Measurements from ENCODE around the gene PPDPF.

The PPDPF gene

GRCh38 chr20:63562461-63563224 lies 42.1 kb downstream of the PPDPF start:
- H3K9me3 ChIP-seq (ENCODE audit: control insufficient read depth, low read length), result no peaks in the 10 kb centered on the region

GRCh38 chr20:63563225-63563935 lies 42.8 kb downstream of the PPDPF start:
- H3K36me3 ChIP-seq (ENCODE audit: control insufficient read depth, insufficient read depth, low read length), result peaks cover 16% of the 10 kb centered on the region
- H3K27ac ChIP-seq (ENCODE audit: low read depth, low read length, severe bottlenecking), result no peak overlapping the region
- no peak overlapping the region for H3K4me3 ChIP-seq (ENCODE audit: extremely low read depth, insufficient read depth, low read length, poor library complexity, severe bottlenecking)
- WGBS, 2 experiments (ENCODE audit: insufficient coverage in 2 of 2), result 94 to 96% methylated on average over 52 of the region's 55 CpGs
- H3K4me1 ChIP-seq (ENCODE audit: control insufficient read depth, insufficient read depth, low read length, poor library complexity, severe bottlenecking), result no peaks in the 10 kb centered on the region
- no peaks in the 10 kb centered on the region for H3K9me3 ChIP-seq (ENCODE audit: control insufficient read depth, low read length)

More at GRCh38 chr20:63562461-63563224, 42.1 kb downstream of the PPDPF start:
- H3K4me1 ChIP-seq (ENCODE audit: control insufficient read depth, insufficient read depth, low read length, poor library complexity, severe bottlenecking), result no peaks in the 10 kb centered on the region
- no peak overlapping the region for H3K4me3 ChIP-seq (ENCODE audit: extremely low read depth, insufficient read depth, low read length, poor library complexity, severe bottlenecking)
- H3K27ac ChIP-seq (ENCODE audit: low read depth, low read length, severe bottlenecking), result no peak overlapping the region
- peaks cover 16% of the 10 kb centered on the region for H3K36me3 ChIP-seq (ENCODE audit: control insufficient read depth, insufficient read depth, low read length)
- WGBS, 2 experiments (ENCODE audit: insufficient coverage in 2 of 2), result 93 to 96% methylated on average over 53 to 54 of the region's 54 CpGs

- peaks cover 16% of the 10 kb centered on the region for H3K36me3 ChIP-seq (ENCODE audit: control insufficient read depth, insufficient read depth, low read length)
- 96 to 97% methylated on average over 59 to 62 of the region's 62 CpGs for WGBS, 2 experiments (ENCODE audit: insufficient coverage in 2 of 2)
- no peaks in the 10 kb centered on the region for H3K9me3 ChIP-seq (ENCODE audit: control insufficient read depth, low read length)
- H3K27ac ChIP-seq (ENCODE audit: low read depth, low read length, severe bottlenecking), result no peak overlapping the region
- H3K4me3 ChIP-seq (ENCODE audit: extremely low read depth, insufficient read depth, low read length, poor library complexity, severe bottlenecking), result no peak overlapping the region
- H3K4me1 ChIP-seq (ENCODE audit: control insufficient read depth, insufficient read depth, low read length, poor library complexity, severe bottlenecking), result no peaks in the 10 kb centered on the region
Observed at GRCh38 chr20:63564036-63564810, 43.7 kb downstream of the PPDPF start.

- WGBS, 2 experiments (ENCODE audit: insufficient coverage in 2 of 2), result 97% methylated on average over 61 of the region's 61 CpGs
- H3K4me3 ChIP-seq (ENCODE audit: extremely low read depth, insufficient read depth, low read length, poor library complexity, severe bottlenecking), result no peak overlapping the region
- H3K9me3 ChIP-seq (ENCODE audit: control insufficient read depth, low read length), result no peaks in the 10 kb centered on the region
- no peak overlapping the region for H3K27ac ChIP-seq (ENCODE audit: low read depth, low read length, severe bottlenecking)
- peaks cover 16% of the 10 kb centered on the region for H3K36me3 ChIP-seq (ENCODE audit: control insufficient read depth, insufficient read depth, low read length)
- H3K4me1 ChIP-seq (ENCODE audit: control insufficient read depth, insufficient read depth, low read length, poor library complexity, severe bottlenecking), result no peaks in the 10 kb centered on the region
Observed at GRCh38 chr20:63565021-63565698, 44.6 kb downstream of the PPDPF start.

- Histone ChIP-seq H3K27ac (ENCODE audit: low read depth, low read length, severe bottlenecking) (no peak overlapping the region), H3K4me3 (ENCODE audit: extremely low read depth, insufficient read depth, low read length, poor library complexity, severe bottlenecking) (no peak overlapping the region), H3K36me3 (ENCODE audit: control insufficient read depth, insufficient read depth, low read length) (peaks cover 15% of the 10 kb centered on the region), H3K9me3 (ENCODE audit: control insufficient read depth, low read length) (no peaks in the 10 kb centered on the region), H3K4me1 (ENCODE audit: control insufficient read depth, insufficient read depth, low read length, poor library complexity, severe bottlenecking) (no peaks in the 10 kb centered on the region)
- 96 to 97% methylated on average over 30 to 40 of the region's 43 CpGs for WGBS, 2 experiments (ENCODE audit: insufficient coverage in 2 of 2)
Observed at GRCh38 chr20:63565699-63566335, 45.3 kb downstream of the PPDPF start.

GRCh38 chr20:63566395-63567135 lies 46.0 kb downstream of the PPDPF start:
- Histone ChIP-seq H3K4me3 (ENCODE audit: extremely low read depth, insufficient read depth, low read length, poor library complexity, severe bottlenecking) (no peak overlapping the region), H3K36me3 (ENCODE audit: control insufficient read depth, insufficient read depth, low read length) (peaks cover 8% of the 10 kb centered on the region), H3K27ac (ENCODE audit: low read depth, low read length, severe bottlenecking) (no peak overlapping the region), H3K4me1 (ENCODE audit: control insufficient read depth, insufficient read depth, low read length, poor library complexity, severe bottlenecking) (no peaks in the 10 kb centered on the region), H3K9me3 (ENCODE audit: control insufficient read depth, low read length) (no peaks in the 10 kb centered on the region)
- 91% methylated on average over 42 of the region's 46 CpGs for WGBS, 2 experiments (ENCODE audit: insufficient coverage in 2 of 2)

GRCh38 chr20:63567136-63567385 lies 46.5 kb downstream of the PPDPF start:
- 97% methylated on average over 21 to 22 of the region's 22 CpGs for WGBS, 2 experiments (ENCODE audit: insufficient coverage in 2 of 2)
- Histone ChIP-seq H3K9me3 (ENCODE audit: control insufficient read depth, low read length) (no peaks in the 10 kb centered on the region), H3K4me1 (ENCODE audit: control insufficient read depth, insufficient read depth, low read length, poor library complexity, severe bottlenecking) (no peaks in the 10 kb centered on the region), H3K4me3 (ENCODE audit: extremely low read depth, insufficient read depth, low read length, poor library complexity, severe bottlenecking) (no peak overlapping the region), H3K36me3 (ENCODE audit: control insufficient read depth, insufficient read depth, low read length) (peaks cover 3% of the 10 kb centered on the region), H3K27ac (ENCODE audit: low read depth, low read length, severe bottlenecking) (no peak overlapping the region)

GRCh38 chr20:63567386-63568169 lies 47.0 kb downstream of the PPDPF start:
- no peaks in the 10 kb centered on the region for H3K4me1 ChIP-seq (ENCODE audit: control insufficient read depth, insufficient read depth, low read length, poor library complexity, severe bottlenecking)
- no peak overlapping the region for H3K27ac ChIP-seq (ENCODE audit: low read depth, low read length, severe bottlenecking)
- peaks cover 3% of the 10 kb centered on the region for H3K36me3 ChIP-seq (ENCODE audit: control insufficient read depth, insufficient read depth, low read length)
- no peak overlapping the region for H3K4me3 ChIP-seq (ENCODE audit: extremely low read depth, insufficient read depth, low read length, poor library complexity, severe bottlenecking)
- WGBS, 2 experiments (ENCODE audit: insufficient coverage in 2 of 2), result 94% methylated on average over 32 to 36 of the region's 37 CpGs
- no peaks in the 10 kb centered on the region for H3K9me3 ChIP-seq (ENCODE audit: control insufficient read depth, low read length)

GRCh38 chr20:63568170-63568981 lies 47.8 kb downstream of the PPDPF start:
- H3K36me3 ChIP-seq (ENCODE audit: control insufficient read depth, insufficient read depth, low read length), result no peaks in the 10 kb centered on the region
- H3K4me1 ChIP-seq (ENCODE audit: control insufficient read depth, insufficient read depth, low read length, poor library complexity, severe bottlenecking), result no peaks in the 10 kb centered on the region
- H3K4me3 ChIP-seq (ENCODE audit: extremely low read depth, insufficient read depth, low read length, poor library complexity, severe bottlenecking), result no peak overlapping the region
- 95% methylated on average over 33 to 43 of the region's 43 CpGs for WGBS, 2 experiments (ENCODE audit: insufficient coverage in 2 of 2)
- no peak overlapping the region for H3K27ac ChIP-seq (ENCODE audit: low read depth, low read length, severe bottlenecking)
- H3K9me3 ChIP-seq (ENCODE audit: control insufficient read depth, low read length), result no peaks in the 10 kb centered on the region

All from mesodermal cell (in vitro differentiated cells).